ENCODE data around the gene LIN7B. TPM values are rescaled to one million over a fixed set of nuclear protein-coding genes. Genes with fewer than 3 reads are reported as not detected.

LIN7B gene
- total and polyA plus RNA-seq, 9 of the 15 experiments (the other 6 are each of a cell fraction or from before 2014, with no cell fraction given) = 0.89 to 15.7 (median 4.0) TPM

DNA sequence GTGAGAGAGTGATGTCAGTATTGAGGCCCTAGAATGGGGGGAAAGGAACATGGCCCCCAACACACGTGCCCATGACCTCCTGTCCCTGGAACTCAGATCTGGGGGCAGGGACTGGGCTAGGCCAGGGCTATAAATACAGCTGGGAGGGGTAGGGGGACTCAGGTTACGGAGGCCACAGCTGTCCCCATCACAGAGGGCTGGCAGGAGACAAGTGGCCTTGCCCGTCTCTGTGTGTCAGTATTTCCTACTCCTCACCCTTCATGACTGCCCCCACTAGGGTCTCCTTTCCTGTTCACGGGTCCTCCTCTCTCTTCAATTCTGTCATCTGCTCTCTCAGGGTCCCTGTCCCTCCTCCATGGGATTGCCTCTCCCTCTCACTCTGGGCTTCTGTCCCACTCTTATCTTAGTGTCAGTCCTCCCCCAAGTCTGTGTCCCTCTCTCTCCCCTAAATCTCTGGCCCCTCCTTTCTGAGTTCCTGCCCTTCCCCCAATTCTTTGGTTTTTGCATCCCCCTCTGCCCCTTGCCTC, 41.7 kb downstream of the LIN7B start (continued):
- peak; percentile 36; the same call in 1 of the 2 replicates for TF ChIP-seq EP300 (IDR thresholded peaks at IDR 0.05; ENCODE audit: low read length)
- TF ChIP-seq NFRKB (IDR thresholded peaks at IDR 0.05; ENCODE audit: low read depth) = no peak
- TF ChIP-seq TCF7L2 (IDR thresholded peaks at IDR 0.05; ENCODE audit: low read depth, low read length) = 0 out of 2 replicates have a peak, but pooled peaks have one; percentile 13
- no peak for TF ChIP-seq ZNF12 (CRISPR knock-in tag; IDR thresholded peaks at IDR 0.05)
- TF ChIP-seq, protein P1, sequence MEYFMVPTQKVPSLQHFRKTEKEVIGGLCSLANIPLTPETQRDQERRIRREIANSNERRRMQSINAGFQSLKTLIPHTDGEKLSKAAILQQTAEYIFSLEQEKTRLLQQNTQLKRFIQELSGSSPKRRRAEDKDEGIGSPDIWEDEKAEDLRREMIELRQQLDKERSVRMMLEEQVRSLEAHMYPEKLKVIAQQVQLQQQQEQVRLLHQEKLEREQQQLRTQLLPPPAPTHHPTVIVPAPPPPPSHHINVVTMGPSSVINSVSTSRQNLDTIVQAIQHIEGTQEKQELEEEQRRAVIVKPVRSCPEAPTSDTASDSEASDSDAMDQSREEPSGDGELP (CRISPR knock-in tag; IDR thresholded peaks at IDR 0.05; ENCODE audit: borderline replicate concordance) = peak; percentile 92; the same call in 1 of the 2 replicates
- TF ChIP-seq BCOR (IDR thresholded peaks at IDR 0.05) = 0 out of 2 replicates have a peak, but pooled peaks have one; percentile 15
- TF ChIP-seq POLR2AphosphoS5 (IDR thresholded peaks at IDR 0.05; ENCODE audit: control insufficient read depth, insufficient read depth, low read depth, low read length) = 0 out of 2 replicates have a peak, but pooled peaks have one; percentile 31
- TF ChIP-seq, protein P2, sequence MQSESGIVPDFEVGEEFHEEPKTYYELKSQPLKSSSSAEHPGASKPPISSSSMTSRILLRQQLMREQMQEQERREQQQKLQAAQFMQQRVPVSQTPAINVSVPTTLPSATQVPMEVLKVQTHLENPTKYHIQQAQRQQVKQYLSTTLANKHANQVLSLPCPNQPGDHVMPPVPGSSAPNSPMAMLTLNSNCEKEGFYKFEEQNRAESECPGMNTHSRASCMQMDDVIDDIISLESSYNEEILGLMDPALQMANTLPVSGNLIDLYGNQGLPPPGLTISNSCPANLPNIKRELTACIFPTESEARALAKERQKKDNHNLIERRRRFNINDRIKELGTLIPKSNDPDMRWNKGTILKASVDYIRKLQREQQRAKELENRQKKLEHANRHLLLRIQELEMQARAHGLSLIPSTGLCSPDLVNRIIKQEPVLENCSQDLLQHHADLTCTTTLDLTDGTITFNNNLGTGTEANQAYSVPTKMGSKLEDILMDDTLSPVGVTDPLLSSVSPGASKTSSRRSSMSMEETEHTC (IDR thresholded peaks at IDR 0.05) = no peak
- TF ChIP-seq, protein P3, sequence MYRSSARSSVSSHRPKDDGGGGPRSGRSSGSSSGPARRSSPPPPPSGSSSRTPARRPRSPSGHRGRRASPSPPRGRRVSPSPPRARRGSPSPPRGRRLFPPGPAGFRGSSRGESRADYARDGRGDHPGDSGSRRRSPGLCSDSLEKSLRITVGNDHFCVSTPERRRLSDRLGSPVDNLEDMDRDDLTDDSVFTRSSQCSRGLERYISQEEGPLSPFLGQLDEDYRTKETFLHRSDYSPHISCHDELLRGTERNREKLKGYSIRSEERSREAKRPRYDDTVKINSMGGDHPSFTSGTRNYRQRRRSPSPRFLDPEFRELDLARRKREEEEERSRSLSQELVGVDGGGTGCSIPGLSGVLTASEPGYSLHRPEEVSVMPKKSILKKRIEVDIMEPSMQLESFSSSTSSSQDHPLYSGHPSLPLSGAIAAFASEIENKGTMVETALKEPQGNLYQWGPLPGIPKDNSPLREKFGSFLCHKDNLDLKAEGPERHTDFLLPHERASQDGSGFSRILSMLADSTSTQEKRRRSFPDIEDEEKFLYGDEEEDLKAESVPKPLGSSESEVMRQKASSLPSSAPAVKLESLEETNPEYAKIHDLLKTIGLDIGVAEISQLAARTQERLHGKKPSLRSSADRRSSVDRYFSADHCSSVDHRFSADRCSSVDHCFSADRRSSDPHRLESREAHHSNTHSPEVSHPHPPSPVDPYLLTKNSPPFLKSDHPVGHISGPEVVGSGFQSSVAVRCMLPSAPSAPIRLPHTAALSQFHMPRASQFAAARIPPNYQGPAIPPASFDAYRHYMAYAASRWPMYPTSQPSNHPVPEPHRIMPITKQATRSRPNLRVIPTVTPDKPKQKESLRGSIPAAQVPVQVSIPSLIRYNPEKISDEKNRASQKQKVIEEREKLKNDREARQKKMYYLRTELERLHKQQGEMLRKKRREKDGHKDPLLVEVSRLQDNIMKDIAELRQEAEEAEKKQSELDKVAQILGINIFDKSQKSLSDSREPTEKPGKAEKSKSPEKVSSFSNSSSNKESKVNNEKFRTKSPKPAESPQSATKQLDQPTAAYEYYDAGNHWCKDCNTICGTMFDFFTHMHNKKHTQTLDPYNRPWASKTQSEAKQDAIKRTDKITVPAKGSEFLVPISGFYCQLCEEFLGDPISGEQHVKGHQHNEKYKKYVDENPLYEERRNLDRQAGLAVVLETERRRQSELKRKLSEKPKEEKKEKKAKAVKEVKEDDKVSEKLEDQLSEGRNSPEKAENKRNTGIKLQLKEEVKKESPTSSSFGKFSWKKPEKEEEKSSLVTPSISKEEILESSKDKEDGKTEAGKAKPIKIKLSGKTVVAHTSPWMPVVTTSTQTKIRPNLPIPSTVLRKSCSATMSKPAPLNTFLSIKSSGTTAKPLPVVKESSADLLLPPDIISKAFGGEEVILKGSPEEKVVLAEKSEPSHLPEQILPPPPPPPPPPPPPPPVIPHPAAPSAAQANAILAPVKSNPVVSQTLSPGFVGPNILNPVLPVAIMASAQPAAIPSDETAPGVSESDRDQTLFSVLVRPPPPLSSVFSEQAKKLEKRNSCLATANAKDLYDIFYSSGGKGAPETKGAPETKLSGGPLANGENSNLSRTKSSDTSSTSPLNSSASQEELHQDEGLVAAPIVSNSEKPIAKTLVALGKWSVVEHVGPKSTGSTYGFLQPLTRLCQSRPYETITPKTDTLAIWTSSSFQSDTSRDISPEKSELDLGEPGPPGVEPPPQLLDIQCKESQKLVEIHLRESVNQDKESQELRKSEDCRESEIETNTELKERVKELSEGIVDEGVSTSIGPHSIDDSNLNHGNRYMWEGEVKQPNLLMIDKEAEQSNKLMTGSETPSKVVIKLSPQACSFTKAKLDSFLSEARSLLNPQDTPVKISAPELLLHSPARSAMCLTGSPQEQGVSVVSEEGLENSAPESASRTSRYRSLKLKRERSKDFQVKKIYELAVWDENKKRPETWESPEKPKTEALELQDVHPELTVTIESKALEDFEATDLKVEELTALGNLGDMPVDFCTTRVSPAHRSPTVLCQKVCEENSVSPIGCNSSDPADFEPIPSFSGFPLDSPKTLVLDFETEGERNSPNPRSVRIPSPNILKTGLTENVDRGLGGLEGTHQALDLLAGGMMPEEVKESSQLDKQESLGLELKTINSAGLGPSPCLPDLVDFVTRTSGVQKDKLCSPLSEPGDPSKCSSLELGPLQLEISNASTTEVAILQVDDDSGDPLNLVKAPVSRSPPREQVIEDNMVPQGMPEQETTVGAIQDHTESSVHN (IDR thresholded peaks at IDR 0.05; ENCODE audit: borderline replicate concordance in 1 of 2, low read depth in 1 of 2) = no peak
- TF ChIP-seq RBM39 (optimal IDR thresholded peaks at IDR 0.05; ENCODE audit: low read depth, low read length) = no peak
- TF ChIP-seq, protein P4, sequence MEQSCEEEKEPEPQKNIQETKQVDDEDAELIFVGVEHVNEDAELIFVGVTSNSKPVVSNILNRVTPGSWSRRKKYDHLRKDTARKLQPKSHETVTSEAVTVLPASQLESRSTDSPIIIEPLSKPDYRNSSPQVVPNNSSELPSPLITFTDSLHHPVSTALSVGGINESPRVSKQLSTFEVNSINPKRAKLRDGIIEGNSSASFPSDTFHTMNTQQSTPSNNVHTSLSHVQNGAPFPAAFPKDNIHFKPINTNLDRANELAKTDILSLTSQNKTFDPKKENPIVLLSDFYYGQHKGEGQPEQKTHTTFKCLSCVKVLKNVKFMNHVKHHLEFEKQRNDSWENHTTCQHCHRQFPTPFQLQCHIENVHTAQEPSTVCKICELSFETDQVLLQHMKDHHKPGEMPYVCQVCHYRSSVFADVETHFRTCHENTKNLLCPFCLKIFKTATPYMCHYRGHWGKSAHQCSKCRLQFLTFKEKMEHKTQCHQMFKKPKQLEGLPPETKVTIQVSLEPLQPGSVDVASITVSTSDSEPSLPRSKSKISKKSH (CRISPR knock-in tag; IDR thresholded peaks at IDR 0.05) = no peak
- TF ChIP-seq DACH1 (IDR thresholded peaks at IDR 0.05; ENCODE audit: partially characterized antibody) = peak; percentile 14
- TF ChIP-seq, protein P5, sequence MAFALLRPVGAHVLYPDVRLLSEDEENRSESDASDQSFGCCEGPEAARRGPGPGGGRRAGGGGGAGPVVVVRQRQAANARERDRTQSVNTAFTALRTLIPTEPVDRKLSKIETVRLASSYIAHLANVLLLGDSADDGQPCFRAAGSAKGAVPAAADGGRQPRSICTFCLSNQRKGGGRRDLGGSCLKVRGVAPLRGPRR (CRISPR knock-in tag; IDR thresholded peaks at IDR 0.05) = no peak
- TF ChIP-seq JUNB (CRISPR knock-in tag; conservative IDR thresholded peaks at IDR 0.05) = no peak
- TF ChIP-seq SIRT6 (IDR thresholded peaks at IDR 0.05; ENCODE audit: low read depth, low read length) = no peak
